ENCODE results near the gene MGMT.

MGMT gene

GRCh38 chr10:129522041-129522585 is 55.1 kb downstream of the MGMT start:
- no peak for DNase-seq

- no peak for DNase-seq
Observed at GRCh38 chr10:129523031-129523722, 56.1 kb downstream of the MGMT start.

- no peak for DNase-seq
Observed at GRCh38 chr10:129523723-129524316, 56.8 kb downstream of the MGMT start.

- DNase-seq, result no peak
Observed at GRCh38 chr10:129524936-129525335, 57.9 kb downstream of the MGMT start.

GRCh38 chr10:129525401-129525801 is 58.4 kb downstream of the MGMT start:
- no peak for DNase-seq

GRCh38 chr10:129526943-129527342 is 59.9 kb downstream of the MGMT start:
- no peak for DNase-seq

GRCh38 chr10:129528376-129528978 is 61.4 kb downstream of the MGMT start:
- no peak for DNase-seq

GRCh38 chr10:129530581-129530980 is 63.5 kb downstream of the MGMT start:
- no peak for DNase-seq

- no peak for DNase-seq
Observed at GRCh38 chr10:129531195-129531968, 64.3 kb downstream of the MGMT start.

GRCh38 chr10:129531969-129532660 is 65.1 kb downstream of the MGMT start:
- no peak for DNase-seq

GRCh38 chr10:129532838-129533237 is 65.8 kb downstream of the MGMT start:
- no peak for DNase-seq

- no peak for DNase-seq
Observed at GRCh38 chr10:129533281-129533680, 66.2 kb downstream of the MGMT start.

GRCh38 chr10:129534826-129535225 is 67.8 kb downstream of the MGMT start:
- DNase-seq, result no peak

GRCh38 chr10:129536336-129536735 is 69.3 kb downstream of the MGMT start:
- no peak for DNase-seq

GRCh38 chr10:129537151-129537550 is 70.1 kb downstream of the MGMT start:
- DNase-seq, result no peak

GRCh38 chr10:129538236-129538635 is 71.2 kb downstream of the MGMT start:
- no peak for DNase-seq

- DNase-seq, result no peak
Observed at GRCh38 chr10:129541200-129541599, 74.2 kb downstream of the MGMT start.

- DNase-seq, result no peak
Observed at GRCh38 chr10:129541748-129542487, 74.9 kb downstream of the MGMT start.

GRCh38 chr10:129542589-129542988 is 75.5 kb downstream of the MGMT start:
- DNase-seq, result no peak

GRCh38 chr10:129544205-129545202 is 77.5 kb downstream of the MGMT start:
- no peak for DNase-seq

- no peak for DNase-seq
Observed at GRCh38 chr10:129545261-129545660, 78.2 kb downstream of the MGMT start.
